HEK293 (cell line): ENCODE data around the gene AKAP8L.
A peak's percentile ranks its signal among the peaks of the same experiment; 100 is the strongest.

ENCODE experiments used
- CTCF ChIA-PET: fragments of 350-600 bp; formaldehyde crosslinking; extraction: SDS; loops from one replicate; lab custom pipeline; 2021; ENCODE audit warnings: antibody characterized with exemption; lab: Yijun Ruan, JAX
- POLR2A ChIA-PET: fragments of 300-600 bp; formaldehyde crosslinking; extraction: SDS; loops from one replicate; lab custom pipeline; 2020; ENCODE audit warnings: antibody characterized with exemption, inconsistent platforms; lab: Yijun Ruan, JAX
- H3K27ac ChIP-seq: fragments of 200-500 bp; sonication (Bioruptor generic); 2 replicates; pipeline ENCODE4 v1.5.1; 2014; ENCODE audit warnings: low read depth, low read length, control low read depth, inconsistent platforms; ENCODE audit errors: extremely low read depth
- H3K36me3 ChIP-seq, 2 experiments: fragments of 200-500 bp in 1 of 2; sonication (Bioruptor generic) in 1 of 2; 1 replicate in 1 of 2; 2 replicates in 1 of 2; pipeline ENCODE4 v1.5.1; 2014 to 2017; ENCODE audit warnings: inconsistent platforms in 2 of 2, low read length in 2 of 2; ENCODE audit not compliant: control insufficient read depth in 2 of 2, insufficient read depth in 1 of 2
- H3K4me1 ChIP-seq: fragments of 200-500 bp; sonication (Bioruptor generic); 2 replicates; pipeline ENCODE4 v1.5.1; 2014; ENCODE audit warnings: mild to moderate bottlenecking, low read length, inconsistent platforms; ENCODE audit not compliant: control insufficient read depth, insufficient read depth
- H3K4me3 ChIP-seq: 2 replicates; pipeline ENCODE4 v1.5.1; 2011; ENCODE audit warnings: low read depth, mild to moderate bottlenecking, control low read depth, low read length, moderate library complexity
- H3K9me3 ChIP-seq: fragments of 200-500 bp; sonication (Bioruptor generic); 2 replicates; pipeline ENCODE4 v1.5.1; 2014; ENCODE audit warnings: low read depth, low read length, inconsistent platforms; ENCODE audit not compliant: control insufficient read depth, insufficient read depth
- EGR2 ChIP-seq: fragments of 450-650 bp; formaldehyde crosslinking; IDR thresholded peaks from 2 replicates; pipeline ENCODE4 v1.5.1; 2016; ENCODE audit warnings: low read depth, missing biosample characterization, missing genetic modification characterization
- FEZF1 ChIP-seq: fragments of 450-650 bp; formaldehyde crosslinking; IDR thresholded peaks from 2 replicates; pipeline ENCODE4 v1.5.1; 2016; ENCODE audit warnings: missing biosample characterization, missing genetic modification characterization
- OVOL3 ChIP-seq: fragments of 450-650 bp; formaldehyde crosslinking; IDR thresholded peaks from 2 replicates; pipeline ENCODE4 v1.5.1; 2016; ENCODE audit warnings: missing biosample characterization, missing genetic modification characterization
- PRDM1 ChIP-seq: fragments of 450-650 bp; formaldehyde crosslinking; IDR thresholded peaks from 2 replicates; pipeline ENCODE4; 2016; ENCODE audit warnings: missing biosample characterization, missing genetic modification characterization
- REPIN1 ChIP-seq: fragments of 450-650 bp; formaldehyde crosslinking; IDR thresholded peaks from 2 replicates; pipeline ENCODE4 v1.5.1; 2017; ENCODE audit warnings: missing biosample characterization, missing genetic modification characterization, low read depth
- SALL2 ChIP-seq: fragments of 450-650 bp; formaldehyde crosslinking; IDR thresholded peaks from 2 replicates; pipeline ENCODE4 v1.5.0; 2017; ENCODE audit warnings: missing biosample characterization, mild to moderate bottlenecking, missing genetic modification characterization, borderline replicate concordance
- ZFHX2 ChIP-seq: fragments of 450-650 bp; formaldehyde crosslinking; conservative IDR thresholded peaks from 2 replicates; pipeline ENCODE4 v1.5.1; 2016; ENCODE audit warnings: missing biosample characterization, missing genetic modification characterization
- ZFP3 ChIP-seq: fragments of 450-650 bp; formaldehyde crosslinking; IDR thresholded peaks from 2 replicates; pipeline ENCODE4 v1.5.1; 2016; ENCODE audit warnings: low read depth, missing biosample characterization, missing genetic modification characterization
- ZIC2 ChIP-seq: fragments of 450-650 bp; formaldehyde crosslinking; IDR thresholded peaks from 2 replicates; pipeline ENCODE4 v1.5.1; 2016; ENCODE audit warnings: missing biosample characterization, missing genetic modification characterization
- ZNF140 ChIP-seq: fragments of 450-650 bp; formaldehyde crosslinking; IDR thresholded peaks from 2 replicates; pipeline ENCODE4 v1.5.1; 2016; ENCODE audit warnings: missing biosample characterization, missing genetic modification characterization
- ZNF155 ChIP-seq: fragments of 450-650 bp; formaldehyde crosslinking; IDR thresholded peaks from 2 replicates; pipeline ENCODE4 v1.5.1; 2016; ENCODE audit warnings: missing biosample characterization, missing genetic modification characterization
- ZNF2 ChIP-seq: fragments of 450-650 bp; formaldehyde crosslinking; IDR thresholded peaks from 2 replicates; pipeline ENCODE4 v1.5.1; 2016; ENCODE audit warnings: missing biosample characterization, missing genetic modification characterization
- ZNF335 ChIP-seq: fragments of 450-650 bp; formaldehyde crosslinking; conservative IDR thresholded peaks from 2 replicates; pipeline ENCODE4 v1.5.1; 2016; ENCODE audit warnings: missing biosample characterization, missing genetic modification characterization
- ZNF423 ChIP-seq: fragments of 450-650 bp; formaldehyde crosslinking; IDR thresholded peaks from 2 replicates; pipeline ENCODE4 v1.5.1; 2016; ENCODE audit warnings: missing biosample characterization, missing genetic modification characterization
- ZNF510 ChIP-seq: fragments of 450-650 bp; formaldehyde crosslinking; IDR thresholded peaks from 2 replicates; pipeline ENCODE4 v1.5.1; 2018; ENCODE audit warnings: mild to moderate bottlenecking, missing genetic modification characterization, missing biosample characterization; ENCODE audit not compliant: insufficient replicate concordance
- ZNF555 ChIP-seq: fragments of 450-650 bp; formaldehyde crosslinking; conservative IDR thresholded peaks from 2 replicates; pipeline ENCODE4 v1.5.1; 2017; ENCODE audit warnings: missing biosample characterization, mild to moderate bottlenecking, missing genetic modification characterization, inconsistent platforms
- ZNF600 ChIP-seq: fragments of 450-650 bp; formaldehyde crosslinking; IDR thresholded peaks from 2 replicates; pipeline ENCODE4 v1.5.1; 2016; ENCODE audit warnings: missing biosample characterization, missing genetic modification characterization
- ZNF610 ChIP-seq: fragments of 450-650 bp; formaldehyde crosslinking; IDR thresholded peaks from 2 replicates; pipeline ENCODE4 v1.5.1; 2016; ENCODE audit warnings: missing biosample characterization, missing genetic modification characterization, borderline replicate concordance
- ZNF843 ChIP-seq: fragments of 450-650 bp; formaldehyde crosslinking; IDR thresholded peaks from 2 replicates; pipeline ENCODE4 v1.5.1; 2016; ENCODE audit warnings: missing biosample characterization, missing genetic modification characterization
- TF ChIP-seq, protein P1 (sequence below): fragments of 450-650 bp; formaldehyde crosslinking; IDR thresholded peaks from 2 replicates; pipeline ENCODE4 v1.5.1; 2016; ENCODE audit warnings: missing biosample characterization, missing genetic modification characterization
- TF ChIP-seq, protein P2 (sequence below): fragments of 450-650 bp; formaldehyde crosslinking; IDR thresholded peaks from 2 replicates; pipeline ENCODE4 v1.5.1; 2016; ENCODE audit warnings: missing biosample characterization, missing genetic modification characterization
- TF ChIP-seq, protein P3 (sequence below): fragments of 450-650 bp; formaldehyde crosslinking; optimal IDR thresholded peaks from 2 replicates; pipeline ENCODE3; 2016; ENCODE audit warnings: missing biosample characterization, mild to moderate bottlenecking, missing genetic modification characterization

The AKAP8L gene

DNA sequence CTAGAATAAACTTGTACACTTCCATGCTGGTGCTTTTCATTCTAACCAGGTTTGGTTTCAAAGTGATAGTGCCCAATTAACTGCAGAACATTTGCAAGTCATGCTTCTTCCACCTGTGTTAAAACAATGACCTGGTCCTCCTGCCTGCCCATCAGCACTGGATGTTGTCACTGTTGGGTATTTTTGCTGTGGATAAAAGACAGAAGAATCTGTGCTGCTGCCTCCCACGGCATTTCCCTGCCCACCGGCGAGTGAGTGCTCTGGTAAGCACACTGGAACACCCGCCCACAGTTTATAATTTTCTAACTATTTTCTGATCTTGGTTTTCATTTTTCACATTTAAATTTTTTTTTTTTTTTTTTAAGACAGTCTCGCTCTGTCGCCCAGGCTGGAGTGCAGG, 36.9 kb downstream of the AKAP8L start:
- peaks cover 14 to 30% of the 10 kb centered on the region in 2 experiments; a peak in 2 of 3 replicates for H3K36me3 ChIP-seq
- peaks cover 4% of the 10 kb centered on the region for H3K4me1 ChIP-seq
- CTCF ChIA-PET = no interaction called here
- TF ChIP-seq ZIC2 (no peak), ZFP3 (no peak), ZNF600 (tag by site-specific recombination) (peak; percentile 60), ZNF510 (no peak), ZNF555 (tag by site-specific recombination) (no peak), ZFHX2 (tag by site-specific recombination) (peak; percentile 69), ZNF140 (tag by site-specific recombination) (no peak), EGR2 (tag by site-specific recombination) (peak; percentile 79), ZNF610 (tag by site-specific recombination) (no peak), ZNF155 (tag by site-specific recombination) (no peak), ZNF843 (tag by site-specific recombination) (no peak), SALL2 (no peak)
- TF ChIP-seq, protein P1, sequence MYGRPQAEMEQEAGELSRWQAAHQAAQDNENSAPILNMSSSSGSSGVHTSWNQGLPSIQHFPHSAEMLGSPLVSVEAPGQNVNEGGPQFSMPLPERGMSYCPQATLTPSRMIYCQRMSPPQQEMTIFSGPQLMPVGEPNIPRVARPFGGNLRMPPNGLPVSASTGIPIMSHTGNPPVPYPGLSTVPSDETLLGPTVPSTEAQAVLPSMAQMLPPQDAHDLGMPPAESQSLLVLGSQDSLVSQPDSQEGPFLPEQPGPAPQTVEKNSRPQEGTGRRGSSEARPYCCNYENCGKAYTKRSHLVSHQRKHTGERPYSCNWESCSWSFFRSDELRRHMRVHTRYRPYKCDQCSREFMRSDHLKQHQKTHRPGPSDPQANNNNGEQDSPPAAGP (tag by site-specific recombination) = no peak
- no peak overlapping the region for H3K27ac ChIP-seq
- POLR2A ChIA-PET = no interaction called here
- no peak overlapping the region for H3K4me3 ChIP-seq
- H3K9me3 ChIP-seq = no peaks in the 10 kb centered on the region

DNA sequence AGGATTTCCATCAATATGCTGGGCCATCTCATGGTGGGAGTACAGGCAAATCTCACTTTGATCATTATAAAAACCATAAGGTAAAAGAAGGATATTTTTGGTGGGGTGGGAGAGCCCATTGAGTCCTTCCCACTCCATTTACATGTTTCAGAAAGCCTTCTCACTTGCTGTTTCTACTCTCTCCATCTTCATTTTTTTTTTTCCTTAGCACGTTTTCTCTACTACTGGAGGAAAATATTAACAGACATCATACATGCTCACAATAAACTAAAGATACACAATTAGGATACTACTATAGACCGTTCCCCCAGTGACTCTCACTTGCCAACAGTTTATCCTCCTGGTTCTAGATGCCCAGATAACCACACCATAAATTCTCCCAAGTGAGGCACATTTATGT, 37.4 kb downstream of the AKAP8L start:
- Histone ChIP-seq H3K9me3 (no peaks in the 10 kb centered on the region), H3K4me1 (peaks cover 6% of the 10 kb centered on the region), H3K27ac (no peak overlapping the region), H3K4me3 (no peak overlapping the region), H3K36me3 (peaks cover 10 to 26% of the 10 kb centered on the region in 2 experiments; a peak in 2 of 3 replicates)
- ChIA-PET POLR2A (no interaction called here), CTCF (no interaction called here)
- TF ChIP-seq, protein P2, sequence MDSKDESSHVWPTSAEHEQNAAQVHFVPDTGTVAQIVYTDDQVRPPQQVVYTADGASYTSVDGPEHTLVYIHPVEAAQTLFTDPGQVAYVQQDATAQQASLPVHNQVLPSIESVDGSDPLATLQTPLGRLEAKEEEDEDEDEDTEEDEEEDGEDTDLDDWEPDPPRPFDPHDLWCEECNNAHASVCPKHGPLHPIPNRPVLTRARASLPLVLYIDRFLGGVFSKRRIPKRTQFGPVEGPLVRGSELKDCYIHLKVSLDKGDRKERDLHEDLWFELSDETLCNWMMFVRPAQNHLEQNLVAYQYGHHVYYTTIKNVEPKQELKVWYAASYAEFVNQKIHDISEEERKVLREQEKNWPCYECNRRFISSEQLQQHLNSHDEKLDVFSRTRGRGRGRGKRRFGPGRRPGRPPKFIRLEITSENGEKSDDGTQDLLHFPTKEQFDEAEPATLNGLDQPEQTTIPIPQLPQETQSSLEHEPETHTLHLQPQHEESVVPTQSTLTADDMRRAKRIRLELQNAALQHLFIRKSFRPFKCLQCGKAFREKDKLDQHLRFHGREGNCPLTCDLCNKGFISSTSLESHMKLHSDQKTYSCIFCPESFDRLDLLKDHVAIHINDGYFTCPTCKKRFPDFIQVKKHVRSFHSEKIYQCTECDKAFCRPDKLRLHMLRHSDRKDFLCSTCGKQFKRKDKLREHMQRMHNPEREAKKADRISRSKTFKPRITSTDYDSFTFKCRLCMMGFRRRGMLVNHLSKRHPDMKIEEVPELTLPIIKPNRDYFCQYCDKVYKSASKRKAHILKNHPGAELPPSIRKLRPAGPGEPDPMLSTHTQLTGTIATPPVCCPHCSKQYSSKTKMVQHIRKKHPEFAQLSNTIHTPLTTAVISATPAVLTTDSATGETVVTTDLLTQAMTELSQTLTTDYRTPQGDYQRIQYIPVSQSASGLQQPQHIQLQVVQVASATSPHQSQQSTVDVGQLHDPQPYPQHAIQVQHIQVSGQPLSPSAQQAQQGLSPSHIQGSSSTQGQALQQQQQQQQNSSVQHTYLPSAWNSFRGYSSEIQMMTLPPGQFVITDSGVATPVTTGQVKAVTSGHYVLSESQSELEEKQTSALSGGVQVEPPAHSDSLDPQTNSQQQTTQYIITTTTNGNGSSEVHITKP (tag by site-specific recombination) = 0 out of 2 replicates have a peak, but pooled peaks have one; percentile 31
- TF ChIP-seq PRDM1 = peak; percentile 91
- TF ChIP-seq ZNF2 (tag by site-specific recombination) = no peak
- no peak for TF ChIP-seq OVOL3 (tag by site-specific recombination)

DNA sequence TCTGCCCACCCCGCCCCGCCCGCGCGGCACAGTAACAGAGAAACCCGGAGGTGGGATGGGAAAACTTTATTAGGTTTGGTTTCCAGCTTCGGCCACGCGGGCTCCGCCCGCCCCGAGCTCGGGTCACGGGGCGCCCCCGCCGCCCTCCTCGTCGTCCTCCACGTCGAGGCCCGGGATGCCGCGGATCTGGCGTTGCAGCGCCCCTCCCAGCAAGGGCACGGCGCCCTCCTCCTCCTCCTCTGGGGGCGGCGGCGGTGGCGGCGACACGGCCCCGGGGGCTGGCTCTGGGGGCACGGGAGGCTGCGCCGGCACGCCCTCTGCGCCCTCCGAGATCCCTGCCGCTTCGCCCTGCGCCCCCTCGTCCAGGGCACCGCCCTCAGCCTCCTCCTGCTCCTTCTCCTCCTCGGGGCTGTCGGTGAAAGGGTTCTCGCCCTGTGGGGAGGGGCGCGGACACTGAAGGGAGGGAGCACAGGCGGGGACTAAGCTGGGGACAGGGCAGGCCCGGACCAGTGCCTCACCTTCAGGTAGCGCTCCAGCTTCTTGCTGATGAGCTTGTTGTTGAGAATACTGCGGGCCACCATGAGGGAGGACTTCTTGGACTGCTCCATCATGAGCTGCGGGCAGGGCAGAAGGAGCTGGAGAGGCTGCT, 38.7 kb downstream of the AKAP8L start:
- peaks cover 5 to 23% of the 10 kb centered on the region in 2 experiments; a peak in 2 of 3 replicates for H3K36me3 ChIP-seq
- POLR2A ChIA-PET = interaction anchor here (0.5 to 5.8 kb wide), 17 partner anchors 9 to 1281 kb away, joined by 3 to 94 read pairs (median 5); partner anchors contain the start of genes AKAP8L and BRD4
- CTCF ChIA-PET = interaction anchor here (0.6 to 1.3 kb wide), 5 partner anchors 12 to 327 kb away, joined by 3 to 6 read pairs (median 3); partner anchors contain the start of gene AKAP8L
- H3K27ac ChIP-seq = peak overlapping the region; percentile 74
- peaks cover 6% of the 10 kb centered on the region for H3K4me1 ChIP-seq
- H3K9me3 ChIP-seq = no peaks in the 10 kb centered on the region
- peak overlapping the region; percentile 49 for H3K4me3 ChIP-seq
- TF ChIP-seq FEZF1 (tag by site-specific recombination) (no peak), ZNF335 (tag by site-specific recombination) (no peak; the same call in 1 of the 2 replicates), ZNF155 (tag by site-specific recombination) (no peak), REPIN1 (tag by site-specific recombination) (no peak), ZNF423 (no peak)
- TF ChIP-seq, protein P3, sequence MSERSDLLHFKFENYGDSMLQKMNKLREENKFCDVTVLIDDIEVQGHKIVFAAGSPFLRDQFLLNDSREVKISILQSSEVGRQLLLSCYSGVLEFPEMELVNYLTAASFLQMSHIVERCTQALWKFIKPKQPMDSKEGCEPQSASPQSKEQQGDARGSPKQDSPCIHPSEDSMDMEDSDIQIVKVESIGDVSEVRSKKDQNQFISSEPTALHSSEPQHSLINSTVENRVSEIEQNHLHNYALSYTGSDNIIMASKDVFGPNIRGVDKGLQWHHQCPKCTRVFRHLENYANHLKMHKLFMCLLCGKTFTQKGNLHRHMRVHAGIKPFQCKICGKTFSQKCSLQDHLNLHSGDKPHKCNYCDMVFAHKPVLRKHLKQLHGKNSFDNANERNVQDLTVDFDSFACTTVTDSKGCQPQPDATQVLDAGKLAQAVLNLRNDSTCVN (tag by site-specific recombination) = peak; percentile 79
- TF ChIP-seq, protein P2 (tag by site-specific recombination) = peak; percentile 93
